ENCODE data around the gene TTF2. TPM values are rescaled to one million over a fixed set of nuclear protein-coding genes. Genes with fewer than 3 reads are reported as not detected.

Gene TTF2
- 16.6 and 23.9 TPM in 2 replicates for total RNA-seq

GRCh38 chr1:117059678-117060440 is at the start of gene TTF2:
Gene TTF2, plus strand, starts transcription at chr1:117060326. Its CDS starts 21 bp downstream, at chr1:117060347.

GRCh38 chr1:117121589-117122329 is 61.6 kb downstream of the TTF2 start, which contains the start of gene TRIM45:
Gene TRIM45, minus strand, starts transcription at chr1:117121749. Its CDS starts 548 bp downstream, at chr1:117121201.

Other genes starting within 250 kb of the TTF2 start
- gene PTGFRN, start 150.4 kb upstream of the TTF2 start, total RNA-seq = 7.0 and 10.4 TPM in 2 replicates
- not detected in 2 replicates for gene CD101, start 58.6 kb upstream of the TTF2 start, total RNA-seq
- gene TRIM45, start 61.4 kb downstream of the TTF2 start, total RNA-seq = 3.0 and 4.0 TPM in 2 replicates
- gene VTCN1, start 150.6 kb downstream of the TTF2 start, total RNA-seq = not detected in 2 replicates

All from bronchus fibroblast of lung (primary cell).